GM21381 (cell line): ENCODE data around the gene DNAAF8.

Source experiments
- ATAC-seq: cut with Tn5 transposase; IDR thresholded peaks from one replicate; pipeline ENCODE4 v1.9.1; 2021; ENCODE audit warnings: mild to moderate bottlenecking, moderate library complexity; ENCODE audit not compliant: unreplicated experiment

The DNAAF8 gene

DNA sequence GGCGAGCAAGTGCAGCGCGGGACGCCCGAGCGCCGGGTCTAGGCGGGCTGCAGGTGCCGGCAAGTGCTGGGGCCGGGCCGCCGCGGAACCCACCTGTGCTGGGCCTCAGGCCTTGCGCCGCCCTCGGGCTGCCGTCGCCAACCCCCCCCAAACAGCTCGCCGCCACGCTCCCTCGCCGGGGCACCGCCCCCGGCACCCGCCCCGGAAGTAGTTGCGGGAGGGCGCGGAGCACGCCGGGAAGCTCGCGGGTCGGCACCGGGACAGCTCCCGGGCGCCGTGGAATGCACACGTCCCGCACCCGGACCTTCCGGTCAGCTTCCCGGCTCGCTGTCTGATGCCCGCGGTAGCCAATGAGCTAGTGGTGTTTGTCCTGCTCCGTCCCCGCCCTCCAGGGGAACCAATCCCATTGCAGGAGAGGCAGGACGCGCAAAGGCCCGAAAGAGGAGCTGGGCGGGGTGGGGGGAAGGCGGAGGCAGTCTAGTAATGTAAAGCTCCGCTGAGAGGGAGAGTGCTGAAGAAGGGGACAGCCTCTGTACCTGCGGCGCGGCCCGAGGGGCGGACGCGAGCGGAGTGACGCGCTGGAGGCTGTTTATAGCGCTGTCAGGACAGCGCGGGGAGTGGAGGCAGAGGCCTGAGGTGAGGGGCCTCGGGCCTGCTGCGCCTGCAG lies at the start of gene DNAAF8, which contains the start of gene ANKS3:
TSS of gene DNAAF8 (plus strand) at position 475 of the 667 bp plus-strand sequence. CDS start 1,978 bp downstream, outside the sequence.
TSS of gene ANKS3 (minus strand) at position 209 of the 667 bp plus-strand sequence. CDS start 4,122 bp downstream, outside the sequence.
- ATAC-seq: peak; percentile 81

DNA sequence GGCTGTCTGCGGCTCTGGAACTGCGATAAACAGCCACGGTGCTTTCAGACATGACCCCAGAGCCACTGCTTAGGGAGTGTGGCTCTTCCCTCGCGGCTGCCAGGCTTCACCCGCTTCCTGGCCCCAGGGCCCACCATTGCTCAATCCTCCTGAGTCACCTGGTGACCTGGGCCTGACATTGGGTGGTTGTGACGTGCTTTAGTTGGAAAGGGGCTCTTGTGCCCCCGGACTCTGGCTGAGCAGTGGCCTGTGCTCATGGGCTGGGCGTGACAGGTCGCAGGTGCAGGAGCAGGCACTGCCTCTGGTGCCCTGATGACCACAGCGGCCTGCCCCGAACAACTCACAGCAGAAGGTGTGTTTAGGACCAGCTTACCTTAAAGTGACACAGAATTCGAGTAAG lies 49.6 kb upstream of the DNAAF8 start:
- ATAC-seq: no peak

DNA sequence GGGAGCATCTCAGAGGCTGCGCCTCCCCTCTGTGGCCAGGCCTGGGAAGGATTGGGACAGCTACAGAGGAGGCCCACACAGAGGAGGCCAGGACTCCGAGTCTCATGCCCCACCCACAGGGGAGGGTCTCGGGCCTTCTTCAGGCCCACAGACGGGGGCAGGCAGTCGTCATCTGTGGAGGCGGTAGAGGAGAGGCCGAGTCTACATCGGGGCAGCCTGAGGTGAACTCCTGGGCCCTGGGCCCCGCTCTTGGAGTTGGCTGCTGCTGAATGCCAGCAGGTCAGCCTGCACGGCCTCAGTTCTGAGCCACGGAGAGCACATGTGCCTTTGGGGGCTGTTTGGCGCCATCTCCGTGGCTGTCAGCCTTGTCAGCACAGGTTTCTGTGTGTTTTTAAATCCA lies 49.0 kb upstream of the DNAAF8 start:
- no peak for ATAC-seq

DNA sequence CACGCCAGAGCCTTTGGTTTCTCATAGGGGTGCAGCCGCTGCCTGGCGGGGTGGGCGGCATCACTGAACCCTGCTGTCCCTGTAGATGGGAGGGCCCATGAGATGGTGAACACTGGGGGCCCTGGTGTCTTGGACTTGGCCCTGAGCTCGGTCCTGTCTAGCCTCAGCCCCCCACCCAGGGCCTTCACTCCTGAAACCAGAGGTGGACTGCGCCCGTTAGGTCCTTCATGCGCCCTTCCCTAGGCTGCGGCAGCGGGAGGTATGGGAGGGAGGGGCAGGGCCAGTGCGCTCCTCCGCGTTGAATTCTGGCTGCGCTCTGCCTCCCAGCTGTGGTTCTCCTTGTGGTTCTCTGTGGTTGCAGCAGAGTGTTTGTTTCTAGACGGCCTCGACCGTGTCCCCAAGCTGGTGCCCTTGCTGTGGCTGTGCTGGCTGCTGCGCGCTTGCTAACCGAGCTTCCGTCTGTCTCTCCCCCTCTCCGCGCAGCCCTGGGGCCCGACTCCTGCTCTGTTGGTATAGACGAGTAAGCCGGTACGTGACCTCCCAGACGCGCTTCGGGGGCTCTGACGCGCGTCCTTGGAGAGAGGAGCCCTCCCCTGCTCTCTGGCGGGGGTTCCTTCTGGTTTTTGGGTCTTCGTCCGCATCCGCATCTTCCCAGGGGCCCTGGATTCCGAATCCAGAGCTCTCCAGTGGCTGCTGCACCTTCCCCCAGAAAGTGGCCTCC lies 48.4 kb upstream of the DNAAF8 start:
- ATAC-seq: no peak

DNA sequence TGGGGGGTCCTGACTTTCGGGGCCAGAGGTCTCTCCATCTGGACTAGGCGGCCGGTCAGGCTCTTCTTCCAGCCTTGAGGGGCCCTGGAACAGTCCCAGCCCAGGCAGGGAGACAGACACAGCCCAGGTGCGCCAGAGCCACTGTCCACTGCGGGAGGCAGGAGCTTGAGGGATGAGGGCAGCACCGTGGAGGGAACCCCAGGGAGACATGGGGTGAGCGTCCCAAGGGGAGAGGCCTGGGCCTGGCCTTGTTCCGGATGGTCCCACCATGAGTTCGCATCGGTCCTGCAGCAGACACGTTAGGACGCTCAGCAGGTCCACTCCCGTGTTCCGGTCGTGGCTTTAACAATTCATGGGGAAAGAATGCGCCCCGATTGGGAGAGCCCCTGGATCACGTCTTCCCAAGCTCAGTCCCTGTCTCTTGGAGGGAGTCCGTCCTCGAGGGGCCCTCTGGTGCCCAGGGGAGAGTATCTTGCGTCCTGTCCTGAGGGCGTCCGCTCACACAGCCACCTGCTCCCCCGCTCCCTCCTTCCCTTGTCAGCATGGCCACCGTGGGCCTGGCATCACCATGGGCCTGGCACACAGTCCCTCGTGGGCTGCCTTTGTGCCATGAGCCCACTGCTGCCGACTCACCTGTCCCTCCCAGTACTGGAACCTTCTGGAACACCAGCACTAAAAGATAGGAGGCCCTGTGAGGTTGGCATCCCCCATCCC lies 47.7 kb upstream of the DNAAF8 start:
- ATAC-seq: no peak

DNA sequence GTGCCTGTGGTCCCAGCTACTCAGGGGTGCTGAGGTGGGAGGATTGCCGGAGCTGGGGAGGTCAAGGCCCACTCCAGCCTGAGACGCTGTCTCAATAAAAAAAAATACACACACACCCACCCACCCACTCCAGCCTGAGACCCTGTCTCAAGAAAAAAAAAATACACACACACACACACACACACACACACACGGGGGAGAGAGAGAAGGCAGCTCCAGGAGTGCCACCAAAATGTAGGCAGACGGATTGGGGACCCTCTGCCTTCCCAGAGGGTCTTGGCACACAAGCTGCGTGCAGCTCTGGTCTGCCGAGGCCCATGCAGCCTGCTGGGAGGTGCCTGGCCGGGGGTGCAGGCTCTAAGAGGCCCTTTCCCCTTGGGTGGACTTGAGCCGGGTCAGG lies 46.9 kb upstream of the DNAAF8 start:
- no peak for ATAC-seq

DNA sequence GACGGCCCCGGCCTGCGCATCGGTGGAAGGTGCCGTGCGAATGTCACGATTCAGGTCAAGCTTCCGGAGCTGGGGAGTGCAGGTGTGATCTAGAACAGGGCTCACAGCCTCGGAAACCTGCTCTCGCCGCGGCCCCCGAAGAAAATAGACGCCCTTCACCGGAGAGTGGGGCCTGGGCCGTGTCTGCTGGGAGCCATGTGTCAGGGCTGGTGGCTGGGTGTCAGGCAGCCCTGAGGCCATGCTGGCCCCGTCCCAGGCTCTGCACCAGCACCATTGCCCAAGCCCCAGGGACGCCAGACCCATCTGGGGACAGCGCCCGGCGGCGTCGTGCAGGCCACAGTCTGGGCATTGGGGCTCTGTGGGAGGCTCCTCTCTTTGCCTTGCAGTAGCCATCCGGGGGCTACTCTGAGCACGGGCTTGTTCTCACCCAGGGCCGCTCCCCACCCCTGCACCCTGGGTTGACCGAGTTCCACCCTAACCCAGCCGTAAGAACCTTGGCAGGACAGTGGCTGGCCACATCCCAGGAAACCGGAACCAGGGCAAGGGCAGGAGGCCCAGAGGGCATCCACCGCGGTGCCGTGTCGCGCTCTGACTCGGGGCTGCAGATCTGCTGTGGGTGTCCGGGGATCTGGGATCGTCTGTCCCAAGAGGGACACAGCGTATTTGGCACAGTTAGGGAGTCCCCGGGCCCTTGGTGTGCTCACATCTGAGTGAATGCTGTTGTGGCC lies 46.2 kb upstream of the DNAAF8 start:
- no peak for ATAC-seq

DNA sequence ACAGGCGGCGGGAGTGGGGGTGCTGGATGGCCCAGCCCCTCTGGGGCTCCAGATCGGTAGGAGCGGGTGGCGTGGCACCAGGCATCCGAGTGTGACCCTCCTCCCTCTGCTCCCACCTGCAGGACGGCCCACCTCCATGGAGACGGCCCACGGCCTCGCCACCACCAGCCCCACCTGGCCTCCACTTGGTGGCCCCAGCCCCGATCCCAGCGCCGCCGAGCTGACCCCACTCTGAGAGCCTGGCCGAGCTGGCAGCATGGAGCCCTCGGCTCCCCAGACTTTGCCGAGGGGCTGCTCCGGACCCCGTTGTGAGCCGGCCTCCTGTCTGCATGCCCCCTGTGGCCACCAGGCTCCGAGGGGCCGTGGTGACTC lies 45.7 kb upstream of the DNAAF8 start:
- ATAC-seq: no peak

DNA sequence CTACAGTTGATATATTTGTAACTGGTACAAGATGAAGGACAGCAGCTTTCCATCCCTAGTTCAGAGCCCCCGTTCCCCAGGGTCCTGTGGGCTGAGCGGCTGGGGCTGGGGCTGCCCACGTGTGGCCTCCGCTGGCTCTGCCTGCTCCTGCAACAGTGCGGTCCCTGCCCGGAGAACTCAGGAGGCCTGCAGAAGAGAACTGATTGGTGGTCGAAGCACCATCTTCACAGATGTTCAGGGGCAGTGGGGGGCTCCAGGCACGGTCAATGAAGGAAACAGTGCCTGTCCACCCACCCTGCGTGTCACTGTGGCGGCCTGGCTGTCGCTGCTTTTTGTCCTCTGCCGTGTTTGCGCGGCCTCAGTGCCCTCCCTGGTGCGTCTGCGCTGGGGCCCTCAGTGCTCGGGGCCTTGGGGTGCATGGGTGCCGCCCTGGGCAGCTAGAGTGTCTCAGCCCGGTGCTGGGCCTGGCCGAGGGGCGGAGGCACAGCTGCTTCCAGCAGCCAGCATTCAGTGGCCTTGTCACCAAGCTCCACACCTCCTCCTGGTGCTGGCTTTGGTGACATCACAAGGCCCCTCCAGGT lies 45.2 kb upstream of the DNAAF8 start:
- no peak for ATAC-seq

DNA sequence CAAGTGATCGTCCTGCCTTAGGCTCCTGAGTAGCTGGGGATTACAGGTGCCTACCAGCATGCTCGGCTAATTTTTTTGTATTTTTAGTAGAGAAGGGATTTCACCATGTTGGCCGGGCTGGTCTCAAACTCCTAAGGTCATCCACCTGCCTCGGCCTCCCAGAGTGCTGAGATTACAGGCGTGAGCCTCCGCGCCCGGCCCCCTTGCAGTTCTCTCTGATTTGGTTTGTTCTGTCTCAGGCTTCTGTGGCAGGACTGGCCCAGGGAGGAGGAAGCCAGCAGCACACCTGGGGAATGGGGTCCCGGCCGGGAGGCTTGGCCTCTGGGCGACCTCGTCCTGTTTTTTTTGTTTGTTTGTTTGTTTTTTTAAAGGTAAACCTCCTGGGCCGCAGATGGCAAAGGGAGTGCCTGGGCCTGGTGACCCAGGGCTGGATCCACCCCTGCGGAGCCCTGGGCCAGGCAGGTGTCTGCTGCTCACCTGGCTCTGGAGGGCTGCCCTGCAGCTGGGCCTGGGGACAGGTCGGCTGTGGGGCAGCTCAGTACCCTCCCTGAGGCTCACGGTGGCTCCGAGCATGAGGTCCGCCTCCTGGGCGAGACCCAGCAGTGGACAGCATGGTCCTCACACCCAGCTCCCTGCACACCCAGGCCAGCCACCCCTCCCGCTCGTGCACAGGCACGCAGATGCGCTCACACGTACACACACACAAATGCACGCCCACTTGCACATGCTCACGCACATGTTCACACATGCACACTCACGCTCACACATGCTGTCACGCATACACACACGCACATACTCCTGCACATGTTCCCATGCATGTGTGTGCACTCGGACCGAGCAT lies 44.3 kb upstream of the DNAAF8 start:
- no peak for ATAC-seq

DNA sequence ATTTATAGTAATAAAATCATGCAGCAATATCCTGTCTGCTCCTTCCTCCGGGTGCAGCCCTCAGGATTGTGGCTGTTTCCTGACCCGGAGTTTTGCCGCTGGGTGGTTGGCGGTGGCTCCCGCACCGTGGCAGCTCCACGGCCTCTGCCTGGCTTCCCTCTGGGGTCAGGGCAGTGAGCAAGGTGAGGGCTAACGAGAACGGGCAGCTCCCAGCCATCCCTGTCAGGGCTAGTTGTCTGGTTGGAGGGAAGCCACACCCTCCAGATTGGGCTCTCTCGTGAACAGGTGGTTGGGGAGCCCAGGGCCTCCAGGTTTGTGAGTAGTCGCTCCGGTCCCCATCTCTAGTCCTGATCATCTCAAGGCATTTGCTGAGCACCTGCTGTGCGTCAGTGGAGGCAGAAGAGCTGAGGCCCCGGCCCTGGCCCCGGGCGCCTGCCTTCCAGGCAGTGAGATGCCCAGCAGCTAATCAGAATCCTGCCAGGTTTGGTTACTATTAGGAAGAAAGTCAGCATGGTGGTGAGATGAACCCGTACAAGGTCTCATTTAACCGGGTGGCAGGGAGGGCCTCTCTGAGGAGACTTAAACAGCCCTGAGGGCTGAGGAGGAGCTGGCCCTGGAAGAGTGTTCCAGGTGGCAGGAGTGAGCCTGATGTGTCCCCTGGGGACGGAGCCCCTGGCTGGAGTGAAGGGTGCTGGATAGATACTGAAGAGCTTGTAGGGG lies 43.2 kb upstream of the DNAAF8 start:
- ATAC-seq: no peak

DNA sequence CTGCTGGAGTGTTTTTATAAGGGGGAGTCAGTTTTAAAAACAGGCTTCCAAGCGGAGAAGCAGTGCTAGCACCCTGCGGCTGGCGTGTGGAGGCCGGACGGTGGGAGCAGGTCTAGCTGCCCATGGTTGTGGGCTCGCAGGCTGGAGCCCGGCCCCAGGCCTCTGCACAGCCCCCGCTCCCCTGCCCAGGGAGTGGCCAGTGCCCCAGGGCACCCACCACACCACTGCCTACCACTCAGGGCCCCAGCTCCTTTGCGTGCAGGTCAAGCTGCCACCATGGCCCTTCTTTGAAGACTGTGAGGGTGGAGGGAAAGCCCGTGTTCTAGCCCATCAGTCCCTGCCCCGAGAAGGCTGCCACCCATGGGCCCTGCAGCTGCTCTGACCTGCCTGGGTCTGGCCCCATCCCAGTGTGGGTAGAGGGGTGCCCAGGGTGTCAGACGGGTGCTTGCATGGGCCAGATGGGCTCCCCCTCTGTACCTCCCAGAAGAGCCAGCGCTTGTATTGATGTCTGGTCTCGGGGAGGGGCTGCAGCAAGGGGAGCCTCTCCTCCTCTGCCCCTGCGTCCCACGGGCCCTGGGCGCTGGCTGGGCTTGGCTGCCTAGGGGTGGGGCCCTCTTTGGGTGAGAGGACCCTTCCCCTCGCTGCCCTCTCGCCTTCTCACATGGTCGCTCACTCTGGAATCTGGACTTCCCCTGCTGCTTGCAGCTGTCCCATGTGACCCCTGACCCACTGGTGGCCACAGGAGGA lies 42.5 kb upstream of the DNAAF8 start:
- ATAC-seq: no peak

DNA sequence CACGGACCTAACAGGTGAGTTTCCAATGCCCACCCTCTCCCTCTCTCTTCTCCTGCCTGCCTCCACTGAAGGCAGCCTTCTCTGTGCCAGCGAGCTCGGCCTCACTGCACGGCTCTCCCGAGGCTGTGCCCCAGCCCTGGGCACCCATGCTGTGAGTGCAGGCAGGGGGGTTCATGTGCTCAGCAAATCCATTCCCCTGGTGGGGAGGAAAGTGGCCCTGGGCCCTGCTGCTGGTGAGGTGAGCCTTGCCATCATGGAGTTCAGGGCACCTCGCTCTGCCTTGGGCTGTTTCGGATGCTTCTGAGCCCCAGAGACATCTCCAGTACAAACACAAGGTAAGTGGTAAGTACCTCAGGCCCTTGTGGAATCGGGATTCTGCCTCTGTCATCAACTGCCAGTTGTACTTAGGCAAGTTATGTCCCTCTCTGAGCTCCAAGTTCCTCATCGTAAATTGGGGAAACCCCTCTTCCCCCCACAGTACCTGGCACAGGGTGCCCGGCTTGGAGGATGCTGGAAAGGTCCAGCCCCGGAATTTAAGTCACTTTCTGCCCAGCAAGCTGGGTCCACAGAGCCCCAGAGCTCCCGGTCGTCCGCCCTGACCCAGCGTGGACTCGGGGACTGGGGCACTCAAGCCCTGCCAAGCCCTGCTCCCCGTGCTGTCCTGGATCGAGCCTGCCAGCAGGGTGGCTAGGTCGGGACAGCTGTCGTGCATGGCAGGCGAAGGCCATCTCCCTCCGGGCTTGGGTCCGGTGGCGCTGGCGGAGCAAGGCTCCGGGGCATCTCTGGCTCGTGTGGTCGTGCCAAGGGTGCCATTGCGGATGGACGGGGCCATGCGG lies 41.7 kb upstream of the DNAAF8 start:
- peak; percentile 6 for ATAC-seq

DNA sequence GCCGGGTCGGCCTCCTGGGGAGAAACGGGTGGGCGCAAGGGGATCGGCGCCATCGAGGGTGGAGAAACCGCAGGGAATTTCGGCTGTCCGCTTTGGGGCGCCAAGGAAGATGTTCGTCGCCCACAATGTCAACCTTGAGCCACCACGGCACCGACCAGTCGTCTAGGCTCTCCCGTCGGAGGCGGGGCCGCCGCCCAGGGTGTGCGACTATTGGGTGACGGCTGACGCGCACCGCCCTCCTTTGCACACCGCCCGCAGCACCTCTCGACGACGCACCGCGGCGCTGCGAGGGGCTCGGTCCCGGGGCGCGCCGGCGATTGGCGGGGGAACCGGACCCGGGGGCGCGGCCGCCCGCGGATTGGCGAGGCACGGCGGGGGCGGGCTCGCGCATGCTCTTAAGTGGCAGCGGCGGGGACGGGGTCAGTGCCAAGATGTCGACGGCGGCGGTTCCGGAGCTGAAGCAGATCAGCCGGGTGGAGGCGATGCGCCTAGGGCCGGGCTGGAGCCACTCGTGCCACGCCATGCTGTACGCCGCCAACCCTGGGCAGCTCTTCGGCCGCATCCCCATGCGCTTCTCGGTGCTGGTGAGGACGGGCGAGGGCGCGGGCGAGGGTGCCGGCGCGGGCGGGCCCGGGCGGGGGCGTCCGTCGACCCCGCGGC lies 40.9 kb upstream of the DNAAF8 start, which contains the start of gene NUDT16L1:
TSS of gene NUDT16L1 (plus strand) at position 267 of the 660 bp plus-strand sequence. CDS start at position 432, 165 bp downstream.
- peak; percentile 89 for ATAC-seq

DNA sequence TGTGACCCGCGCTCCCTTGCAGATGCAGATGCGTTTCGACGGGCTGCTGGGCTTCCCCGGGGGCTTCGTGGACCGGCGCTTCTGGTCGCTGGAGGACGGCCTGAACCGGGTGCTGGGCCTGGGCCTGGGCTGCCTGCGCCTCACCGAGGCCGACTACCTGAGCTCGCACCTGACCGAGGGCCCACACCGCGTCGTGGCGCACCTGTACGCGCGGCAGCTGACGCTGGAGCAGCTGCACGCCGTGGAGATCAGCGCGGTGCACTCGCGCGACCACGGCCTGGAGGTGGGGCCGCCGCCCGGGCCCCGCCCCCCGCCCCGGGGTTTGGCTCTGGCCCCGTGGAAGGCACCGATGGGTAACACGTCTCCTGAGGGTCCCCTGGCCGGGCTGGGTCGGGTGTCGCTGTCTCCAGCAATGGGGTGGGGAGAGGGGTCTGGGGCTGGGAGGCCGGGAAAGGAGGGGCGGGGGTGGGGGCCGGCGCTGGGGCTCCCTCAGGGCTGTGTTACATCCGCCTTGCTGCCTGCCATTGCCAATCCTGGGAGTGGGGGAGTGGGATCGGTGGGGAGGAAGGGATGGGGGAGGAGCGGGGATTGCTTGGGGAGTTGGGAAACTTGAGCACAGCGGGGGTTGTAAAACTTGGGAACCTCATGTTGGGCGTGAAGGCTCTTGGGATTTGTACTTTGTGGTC lies 40.2 kb upstream of the DNAAF8 start:
- ATAC-seq: peak; percentile 8

DNA sequence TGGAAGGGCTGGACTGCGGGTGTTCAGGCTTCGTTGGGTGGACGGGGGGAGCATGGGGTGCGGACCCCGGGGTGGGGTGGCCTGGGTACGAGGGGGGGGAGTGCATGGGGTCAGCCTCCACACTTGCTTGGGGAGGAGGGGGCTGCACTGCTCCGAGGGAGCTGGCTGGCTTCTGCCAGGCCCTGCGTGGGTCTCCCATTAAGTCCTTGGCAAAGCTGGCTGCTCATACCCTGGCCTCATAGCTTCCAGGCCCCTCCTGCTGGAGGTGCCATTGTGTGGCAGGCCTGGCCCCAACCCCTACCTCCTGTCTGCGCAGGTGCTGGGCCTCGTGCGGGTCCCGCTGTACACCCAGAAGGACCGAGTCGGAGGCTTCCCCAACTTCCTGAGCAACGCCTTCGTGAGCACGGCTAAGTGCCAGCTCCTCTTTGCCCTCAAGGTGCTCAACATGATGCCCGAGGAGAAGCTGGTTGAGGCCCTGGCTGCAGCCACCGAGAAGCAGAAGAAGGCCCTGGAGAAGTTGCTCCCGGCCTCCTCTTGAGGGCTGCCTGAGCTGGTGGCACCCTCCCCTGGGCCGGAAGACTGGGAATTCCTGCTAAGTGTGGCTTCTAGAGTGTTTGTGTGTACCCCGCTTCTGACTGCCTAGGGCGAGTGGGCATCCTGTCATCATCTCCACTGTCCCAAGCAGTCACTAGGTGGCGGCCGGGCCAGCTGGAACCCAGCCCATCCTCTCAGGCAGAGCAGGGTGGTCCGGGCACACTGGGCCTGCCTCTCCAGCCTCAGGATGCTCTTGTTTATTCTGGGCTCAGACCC lies 39.5 kb upstream of the DNAAF8 start:
- ATAC-seq: no peak
